ENCODE measurements around the gene VPS13C. TPM values are rescaled to one million over a fixed set of nuclear protein-coding genes. Genes with fewer than 3 reads are reported as not detected.

Gene VPS13C
- 10 to 100 TPM; 71.7 to 88.5 TPM for total RNA-seq

GRCh38 chr15:62060113-62060895 lies at the start of gene VPS13C:
VPS13C (minus strand) TSS chr15:62060447; CDS start chr15:62060374, 73 bp downstream.
- H3K27me3 Mint-ChIP-seq (ENCODE audit: low read depth): peaks cover 2% of the 10 kb centered on the region
- peak; percentile 92 for ATAC-seq (replicated peaks in 1 of 2)
- H3K9me3 Mint-ChIP-seq: no peaks in the 10 kb centered on the region
- peak within 1 kb of the TSS; percentile 89 to 96 for H3K4me3 Mint-ChIP-seq
- peaks cover 0 to 3% of the 10 kb centered on the region in 2 donors for H3K36me3 Mint-ChIP-seq (ENCODE audit: insufficient read depth in 2 of 2)
- peaks cover 59% of the 10 kb centered on the region for H3K4me1 Mint-ChIP-seq (ENCODE audit: low read depth)
- DNase-seq: peak; percentile 93 to 94
- peak within 1 kb of the TSS; percentile 92 for H3K27ac Mint-ChIP-seq

- no peaks in the 10 kb centered on the region for H3K36me3 Mint-ChIP-seq (ENCODE audit: insufficient read depth in 2 of 2)
- H3K27me3 Mint-ChIP-seq (ENCODE audit: low read depth): peaks cover 12% of the 10 kb centered on the region
- no peak overlapping the region for H3K4me3 Mint-ChIP-seq
- no peak overlapping the region for H3K27ac Mint-ChIP-seq
- ATAC-seq (replicated peaks in 1 of 2) (no peak), DNase-seq (no peak)
- no peaks in the 10 kb centered on the region for H3K9me3 Mint-ChIP-seq
- peaks cover 15% of the 10 kb centered on the region for H3K4me1 Mint-ChIP-seq (ENCODE audit: low read depth)
These were observed 49.2 kb upstream of the VPS13C start for GRCh38 chr15:62109437-62109836.

DNA sequence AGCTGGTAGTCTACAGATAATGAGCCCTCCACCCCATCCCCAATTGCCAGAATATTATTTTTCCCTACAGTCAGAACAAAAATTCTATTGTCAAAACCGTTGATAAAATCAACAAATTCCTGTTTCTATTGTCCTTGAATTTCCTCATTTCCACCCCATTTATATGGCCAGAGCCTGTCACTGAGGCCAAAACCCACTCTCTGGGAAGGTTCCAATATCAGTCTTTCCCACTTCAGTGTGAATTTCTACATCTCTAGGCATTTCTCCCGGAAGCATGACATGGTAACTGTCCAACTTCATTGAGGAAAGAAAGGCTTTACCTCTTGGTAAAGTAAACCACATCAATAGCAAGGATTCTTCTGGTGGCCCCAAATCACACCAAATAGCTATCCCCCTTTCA lies 48.2 kb upstream of the VPS13C start:
- H3K4me1 Mint-ChIP-seq (ENCODE audit: low read depth): peaks cover 15% of the 10 kb centered on the region
- H3K36me3 Mint-ChIP-seq (ENCODE audit: insufficient read depth in 2 of 2): no peaks in the 10 kb centered on the region
- DNase-seq (no peak), ATAC-seq (replicated peaks in 1 of 2) (no peak)
- H3K4me3 Mint-ChIP-seq: no peak overlapping the region
- peaks cover 12% of the 10 kb centered on the region for H3K27me3 Mint-ChIP-seq (ENCODE audit: low read depth)
- H3K9me3 Mint-ChIP-seq: no peaks in the 10 kb centered on the region
- no peak overlapping the region for H3K27ac Mint-ChIP-seq

- no peak overlapping the region for H3K27ac Mint-ChIP-seq
- H3K4me3 Mint-ChIP-seq: no peak overlapping the region
- ATAC-seq (replicated peaks in 1 of 2): no peak
- no peaks in the 10 kb centered on the region for H3K9me3 Mint-ChIP-seq
- peaks cover 8% of the 10 kb centered on the region for H3K27me3 Mint-ChIP-seq (ENCODE audit: low read depth)
- peaks cover 15% of the 10 kb centered on the region for H3K4me1 Mint-ChIP-seq (ENCODE audit: low read depth)
- H3K36me3 Mint-ChIP-seq (ENCODE audit: insufficient read depth in 2 of 2): no peaks in the 10 kb centered on the region
- DNase-seq: no peak
These were observed 47.4 kb upstream of the VPS13C start for GRCh38 chr15:62107571-62108121.

DNA sequence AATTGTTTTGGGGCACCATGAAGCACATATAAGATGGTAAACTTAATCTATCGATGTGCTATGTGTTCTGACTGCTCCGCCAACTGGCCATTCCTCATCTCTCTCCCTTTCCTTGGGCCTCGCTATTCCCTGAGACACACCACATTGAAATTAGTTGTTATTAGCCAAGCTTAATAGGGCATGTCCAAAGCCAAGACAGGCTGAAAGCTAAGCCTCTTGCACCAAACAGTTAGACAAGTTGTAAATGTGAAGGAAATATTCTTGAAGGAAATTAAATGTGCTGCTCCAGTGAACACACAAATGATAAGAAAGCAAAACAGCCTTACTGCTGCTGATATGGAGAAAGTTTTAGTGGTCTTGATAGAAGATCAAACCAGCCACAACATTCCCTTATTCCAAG lies 45.8 kb upstream of the VPS13C start:
- peaks cover 13% of the 10 kb centered on the region for H3K4me1 Mint-ChIP-seq (ENCODE audit: low read depth)
- DNase-seq: no peak
- no peak overlapping the region for H3K27ac Mint-ChIP-seq
- no peak overlapping the region for H3K4me3 Mint-ChIP-seq
- no peaks in the 10 kb centered on the region for H3K36me3 Mint-ChIP-seq (ENCODE audit: insufficient read depth in 2 of 2)
- peaks cover 6% of the 10 kb centered on the region for H3K27me3 Mint-ChIP-seq (ENCODE audit: low read depth)
- no peaks in the 10 kb centered on the region for H3K9me3 Mint-ChIP-seq
- ATAC-seq (replicated peaks in 1 of 2): no peak

GRCh38 chr15:62105266-62105665 lies 45.0 kb upstream of the VPS13C start:
- ATAC-seq (replicated peaks in 1 of 2): no peak
- H3K27ac Mint-ChIP-seq: no peak overlapping the region
- DNase-seq: no peak
- no peaks in the 10 kb centered on the region for H3K36me3 Mint-ChIP-seq (ENCODE audit: insufficient read depth in 2 of 2)
- peaks cover 6% of the 10 kb centered on the region for H3K27me3 Mint-ChIP-seq (ENCODE audit: low read depth)
- H3K4me1 Mint-ChIP-seq (ENCODE audit: low read depth): peaks cover 5% of the 10 kb centered on the region
- no peak overlapping the region for H3K4me3 Mint-ChIP-seq
- no peaks in the 10 kb centered on the region for H3K9me3 Mint-ChIP-seq

DNA sequence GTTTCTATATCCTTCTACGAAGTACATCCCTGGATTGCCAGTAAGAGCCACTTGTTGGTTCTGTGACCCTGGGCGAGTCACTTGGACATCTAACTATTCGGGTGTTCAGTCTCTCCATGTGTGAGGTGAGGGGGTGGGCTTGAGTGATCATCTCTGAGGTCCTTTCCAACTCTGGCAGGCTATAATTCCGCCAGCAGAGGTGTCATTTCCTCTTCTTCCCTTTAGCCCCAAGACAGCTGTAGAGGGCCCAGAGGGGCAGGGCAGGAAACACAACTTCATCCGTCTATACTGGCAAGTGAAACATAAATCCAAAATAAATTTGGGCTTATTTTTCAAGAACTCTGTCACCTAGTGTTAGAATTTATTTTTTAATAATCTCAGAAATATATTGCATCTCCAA lies 44.6 kb upstream of the VPS13C start:
- H3K36me3 Mint-ChIP-seq (ENCODE audit: insufficient read depth in 2 of 2): no peaks in the 10 kb centered on the region
- no peak overlapping the region for H3K4me3 Mint-ChIP-seq
- H3K4me1 Mint-ChIP-seq (ENCODE audit: low read depth): peaks cover under 1% of the 10 kb centered on the region
- DNase-seq (no peak), ATAC-seq (replicated peaks in 1 of 2) (no peak)
- H3K27ac Mint-ChIP-seq: no peak overlapping the region
- peaks cover 6% of the 10 kb centered on the region for H3K27me3 Mint-ChIP-seq (ENCODE audit: low read depth)
- H3K9me3 Mint-ChIP-seq: no peaks in the 10 kb centered on the region

GRCh38 chr15:62104401-62104800 lies 44.2 kb upstream of the VPS13C start:
- ATAC-seq (replicated peaks in 1 of 2): no peak
- Mint-ChIP-seq H3K9me3 (no peaks in the 10 kb centered on the region), H3K4me1 (ENCODE audit: low read depth) (no peaks in the 10 kb centered on the region), H3K36me3 (ENCODE audit: insufficient read depth in 2 of 2) (no peaks in the 10 kb centered on the region), H3K27me3 (ENCODE audit: low read depth) (peaks cover 6% of the 10 kb centered on the region), H3K27ac (no peak overlapping the region), H3K4me3 (no peak overlapping the region)
- DNase-seq: no peak

GRCh38 chr15:62103431-62103830 lies 43.2 kb upstream of the VPS13C start:
- H3K27me3 Mint-ChIP-seq (ENCODE audit: low read depth): peaks cover 7% of the 10 kb centered on the region
- H3K9me3 Mint-ChIP-seq: no peaks in the 10 kb centered on the region
- no peak overlapping the region for H3K4me3 Mint-ChIP-seq
- no peak for ATAC-seq (replicated peaks in 1 of 2)
- no peak overlapping the region for H3K27ac Mint-ChIP-seq
- DNase-seq: no peak
- H3K36me3 Mint-ChIP-seq (ENCODE audit: insufficient read depth in 2 of 2): no peaks in the 10 kb centered on the region
- H3K4me1 Mint-ChIP-seq (ENCODE audit: low read depth): no peaks in the 10 kb centered on the region

DNA sequence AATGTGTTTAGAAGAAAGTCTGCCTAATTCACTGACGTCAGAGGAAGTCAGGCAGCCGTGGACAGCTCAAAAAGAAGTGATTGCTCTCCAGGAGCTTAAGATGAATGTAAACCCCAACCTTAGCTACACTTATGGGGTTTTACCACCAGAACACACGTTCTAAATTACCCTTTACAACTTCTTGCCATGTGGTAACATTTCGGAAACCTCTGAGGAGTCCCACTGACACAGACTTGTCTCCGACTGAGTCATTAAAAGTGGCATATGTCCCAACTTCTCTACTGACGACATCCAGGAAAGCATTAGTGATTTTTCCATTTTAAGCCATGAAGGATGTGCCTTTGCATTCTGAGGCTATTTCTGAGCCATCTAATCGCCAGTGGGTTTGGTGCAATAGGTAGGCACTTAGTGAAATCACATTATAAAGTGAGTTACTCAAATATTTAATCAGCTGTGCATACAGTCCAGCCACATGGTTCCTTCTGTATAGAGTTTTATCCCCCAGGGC lies 38.9 kb upstream of the VPS13C start:
- no peak overlapping the region for H3K27ac Mint-ChIP-seq
- H3K9me3 Mint-ChIP-seq: no peaks in the 10 kb centered on the region
- H3K4me3 Mint-ChIP-seq: no peak overlapping the region
- ATAC-seq (replicated peaks in 1 of 2) (peak in 1 of 2 donors; percentile 54), DNase-seq (no peak)
- peaks cover 24% of the 10 kb centered on the region for H3K27me3 Mint-ChIP-seq (ENCODE audit: low read depth)
- H3K4me1 Mint-ChIP-seq (ENCODE audit: low read depth): no peaks in the 10 kb centered on the region
- no peaks in the 10 kb centered on the region for H3K36me3 Mint-ChIP-seq (ENCODE audit: insufficient read depth in 2 of 2)

GRCh38 chr15:62094388-62094787 lies 34.1 kb upstream of the VPS13C start:
- Mint-ChIP-seq H3K9me3 (no peaks in the 10 kb centered on the region), H3K27me3 (ENCODE audit: low read depth) (peaks cover 17% of the 10 kb centered on the region), H3K36me3 (ENCODE audit: insufficient read depth in 2 of 2) (no peaks in the 10 kb centered on the region), H3K4me1 (ENCODE audit: low read depth) (no peaks in the 10 kb centered on the region), H3K4me3 (no peak overlapping the region), H3K27ac (no peak overlapping the region)
- no peak for ATAC-seq (replicated peaks in 1 of 2)
- DNase-seq: no peak

- Mint-ChIP-seq H3K4me3 (no peak overlapping the region), H3K9me3 (no peaks in the 10 kb centered on the region), H3K36me3 (ENCODE audit: insufficient read depth in 2 of 2) (no peaks in the 10 kb centered on the region), H3K4me1 (ENCODE audit: low read depth) (no peaks in the 10 kb centered on the region), H3K27ac (no peak overlapping the region), H3K27me3 (ENCODE audit: low read depth) (peaks cover 19% of the 10 kb centered on the region)
- DNase-seq (no peak), ATAC-seq (replicated peaks in 1 of 2) (no peak)
These were observed 33.6 kb upstream of the VPS13C start for GRCh38 chr15:62093809-62094208.

DNA sequence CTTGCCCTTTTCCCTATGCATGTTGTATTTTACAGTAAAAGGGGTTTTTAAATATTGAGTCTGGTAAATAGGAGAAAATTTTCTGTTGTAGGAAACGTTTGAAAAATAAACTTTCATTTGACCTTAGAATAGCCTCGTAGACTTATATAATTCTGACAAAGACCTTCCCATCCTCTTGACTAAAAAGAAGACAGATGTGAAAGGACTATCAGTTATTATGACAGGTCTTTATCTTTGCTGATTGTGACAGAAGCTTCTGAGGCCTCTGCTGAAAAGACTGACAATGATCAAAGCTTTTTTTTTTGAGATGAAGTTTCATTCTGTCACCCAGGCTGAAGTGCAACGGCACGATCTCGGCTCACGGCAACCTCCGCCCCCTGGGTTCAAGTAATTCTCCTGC lies 30.7 kb upstream of the VPS13C start:
- DNase-seq: no peak
- Mint-ChIP-seq H3K36me3 (ENCODE audit: insufficient read depth in 2 of 2) (no peaks in the 10 kb centered on the region), H3K27me3 (ENCODE audit: low read depth) (peaks cover 5% of the 10 kb centered on the region), H3K27ac (no peak overlapping the region), H3K4me1 (ENCODE audit: low read depth) (no peaks in the 10 kb centered on the region), H3K9me3 (no peaks in the 10 kb centered on the region), H3K4me3 (no peak overlapping the region)
- ATAC-seq (replicated peaks in 1 of 2): no peak

All from activated T-cell treated with anti-CD3 and anti-CD28 coated beads, Interleukin-2, amount 50 U/mL, for 72 hours (primary cell).